Right cardiac atrium (tissue), 5 donors: ENCODE results near the gene CSNK1D. TPM values are rescaled to one million over a fixed set of nuclear protein-coding genes. Genes with fewer than 3 reads are reported as not detected.
"Not testable (repeated sequence)": the region's sequence is repeated elsewhere in the genome, so short reads cannot be mapped to it uniquely, and the experiment has no call there.

ENCODE experiments used
- ATAC-seq, 2 donors: fragments of 200-7000 bp; cut with Tn5 transposase; one replicate each; pipeline versions ENCODE4 v1.8.0 to v1.9.1; 2020; ENCODE audit warnings: moderate library complexity in 2 of 2, mild to moderate bottlenecking in 1 of 2
- DNase-seq, 3 donors: peaks; one replicate each; pipeline ENCODE4 v3.0.0-alpha.2; 2020
- H3K27ac ChIP-seq: one replicate; pipeline ENCODE4 v1.5.1; 2013; ENCODE audit warnings: mild to moderate bottlenecking, low read length, control low read depth, moderate library complexity
- H3K27me3 ChIP-seq: one replicate; pipeline ENCODE4 v1.6.1; 2013; ENCODE audit not compliant: control insufficient read depth, insufficient read depth
- H3K4me1 ChIP-seq: one replicate; pipeline ENCODE4 v1.6.1; 2013; ENCODE audit warnings: low read length; ENCODE audit not compliant: control insufficient read depth, insufficient read depth
- H3K4me3 ChIP-seq: one replicate; pipeline ENCODE4 v1.5.1; 2013; ENCODE audit warnings: low read length, control low read depth
- H3K9me3 ChIP-seq: one replicate; pipeline ENCODE4 v1.6.1; 2013; ENCODE audit warnings: low read length; ENCODE audit not compliant: control insufficient read depth
- WGBS: extraction: QIAGEN DNeasy Blood & Tissue Kit; methylation state at CpG from one replicate; pipeline ENCODE4 v1.1.7; 2013; 5-methylcytosine and 5-hydroxymethylcytosine counted together
- intact Hi-C, 4 donors: fragments of 100-400 bp; cut with DNase I; formaldehyde crosslinking; loops; one replicate each; pipeline versions ENCODE4 v1.11.0 to v1.14.0; 2022 to 2023
- polyA plus RNA-seq: library from polyadenylated mRNA; stranded (reverse); fragments of 200-250 nt; gene quantifications from one replicate; pipeline ENCODE4 v1.2.3, GENCODE V29; 2013
- total RNA-seq, 4 donors: library from RNA; stranded (reverse); fragmentation: NEBNext Ultra II Directional; extraction: Animal tissue kit (Norgen Biotek cat#: 25700); gene quantifications; one replicate each; pipeline ENCODE4 v1.2.1, GENCODE V29; 2021
- donor health status: healthy with polysubstance abuse.
- donor health status: DM: no; HTN: yes; CAD: no.
- donor health status: DM: no; HTN: no; CAD: no.
- donor health status: DM: no; HTN: yes; CAD: no; lungs with severe emphysema.
- donor health status: DM: yes; HTN: yes; CAD: no.

CSNK1D gene
- total and polyA plus RNA-seq, 5 donors = 61.7 to 81.7 (median 73.3) TPM

GRCh38 chr17:82213251-82214011 is 60.1 kb downstream of the CSNK1D start:
- intact Hi-C loops = no loop called here
- no peaks in the 10 kb centered on the region for H3K4me1 ChIP-seq

GRCh38 chr17:82212331-82213250 is 60.9 kb downstream of the CSNK1D start, which contains the start of gene CCDC57:
CCDC57 (minus strand) TSS chr17:82212842; CDS start chr17:82201944, 10,898 bp downstream.
- intact Hi-C loops = no loop called here
- no peaks in the 10 kb centered on the region for H3K9me3 ChIP-seq
- no peaks in the 10 kb centered on the region for H3K4me1 ChIP-seq
- H3K4me3 ChIP-seq = peak within 1 kb of the TSS; percentile 66
- ATAC-seq = peak; percentile 84 to 85
- under 1% methylated on average over 116 of the region's 116 CpGs for WGBS
- no peaks in the 10 kb centered on the region for H3K27me3 ChIP-seq
- DNase-seq = peak; percentile 86 to 94 (median 93)
- peak within 1 kb of the TSS; percentile 38 for H3K27ac ChIP-seq

More at GRCh38 chr17:82213251-82214011, 60.1 kb downstream of the CSNK1D start:
- Histone ChIP-seq H3K27me3 (no peaks in the 10 kb centered on the region), H3K27ac (no peak overlapping the region), H3K4me3 (peak overlapping the region; percentile 66), H3K9me3 (no peaks in the 10 kb centered on the region)
- peak in 1 of 3 donors; percentile 68 for DNase-seq
- 6% methylated on average over 37 of the region's 37 CpGs for WGBS
- peak; percentile 39 to 42 for ATAC-seq

- H3K9me3 ChIP-seq, H3K4me3 ChIP-seq, H3K27me3 ChIP-seq, H3K4me1 ChIP-seq, intact Hi-C loops, H3K27ac ChIP-seq, ATAC-seq: not testable (repeated sequence)
- DNase-seq = peak in 1 of 3 donors; percentile 21
- WGBS = 97% methylated on average over 11 of the region's 11 CpGs
Measured at GRCh38 chr17:82210655-82211054, 62.8 kb downstream of the CSNK1D start.

GRCh38 chr17:82205720-82206508 is 67.6 kb downstream of the CSNK1D start:
- intact Hi-C loops = loop anchor here in 3 of 4 donors (2.0 to 10.0 kb wide), 3 partner anchors 115 to 119 kb away; no protein-coding TSS in a partner anchor
- Histone ChIP-seq H3K4me3 (no peak overlapping the region), H3K27me3 (no peaks in the 10 kb centered on the region), H3K9me3 (no peaks in the 10 kb centered on the region), H3K4me1 (no peaks in the 10 kb centered on the region), H3K27ac (peak overlapping the region; percentile 0)
- ATAC-seq (peak; percentile 84), DNase-seq (peak; percentile 87 to 93 (median 93))
- 17% methylated on average over 21 of the region's 21 CpGs for WGBS

GRCh38 chr17:82204831-82205719 is 68.4 kb downstream of the CSNK1D start:
- intact Hi-C loops = loop anchor here in 3 of 4 donors (2.0 to 10.0 kb wide), 3 partner anchors 116 to 120 kb away; no protein-coding TSS in a partner anchor
- Histone ChIP-seq H3K4me3 (no peak overlapping the region), H3K9me3 (no peaks in the 10 kb centered on the region), H3K27ac (no peak overlapping the region), H3K27me3 (no peaks in the 10 kb centered on the region), H3K4me1 (no peaks in the 10 kb centered on the region)
- DNase-seq (peak in 2 of 3 donors; percentile 49 to 61), ATAC-seq (peak; percentile 39 to 43)
- WGBS = 60% methylated on average over 25 of the region's 25 CpGs

- no peak overlapping the region for H3K27ac ChIP-seq
- ATAC-seq (no peak), DNase-seq (peak in 2 of 3 donors; percentile 39 to 46)
- H3K4me1 ChIP-seq = no peaks in the 10 kb centered on the region
- H3K4me3 ChIP-seq = no peak overlapping the region
- no peaks in the 10 kb centered on the region for H3K9me3 ChIP-seq
- 88% methylated on average over 19 of the region's 19 CpGs for WGBS
- intact Hi-C loops = loop anchor here in 2 of 4 donors (2.0 to 10.0 kb wide), 2 partner anchors 117 to 121 kb away; no protein-coding TSS in a partner anchor
- H3K27me3 ChIP-seq = no peaks in the 10 kb centered on the region
Measured at GRCh38 chr17:82203920-82204319, 69.6 kb downstream of the CSNK1D start.

- DNase-seq (peak in 2 of 3 donors; percentile 11 to 18), ATAC-seq (no peak)
- Histone ChIP-seq H3K4me1 (no peaks in the 10 kb centered on the region), H3K27ac (no peak overlapping the region), H3K9me3 (no peaks in the 10 kb centered on the region), H3K27me3 (no peaks in the 10 kb centered on the region), H3K4me3 (no peak overlapping the region)
- 73% methylated on average over 10 of the region's 10 CpGs for WGBS
- intact Hi-C loops = loop anchor here in 1 of 4 donors (10.0 kb wide), 1 partner anchor 122 kb away; no protein-coding TSS in a partner anchor
Measured at GRCh38 chr17:82202981-82203380, 70.5 kb downstream of the CSNK1D start.

GRCh38 chr17:82201498-82201910 is 72.0 kb downstream of the CSNK1D start:
- Histone ChIP-seq H3K4me3 (no peak overlapping the region), H3K4me1 (no peaks in the 10 kb centered on the region), H3K27ac (no peak overlapping the region), H3K27me3 (no peaks in the 10 kb centered on the region), H3K9me3 (no peaks in the 10 kb centered on the region)
- DNase-seq (peak in 1 of 3 donors; percentile 24), ATAC-seq (no peak)
- WGBS = 91% methylated on average over 23 of the region's 23 CpGs
- intact Hi-C loops = loop anchor here in 1 of 4 donors (10.0 kb wide), 1 partner anchor 123 kb away; no protein-coding TSS in a partner anchor

- Histone ChIP-seq H3K4me3 (no peak overlapping the region), H3K4me1 (no peaks in the 10 kb centered on the region), H3K9me3 (no peaks in the 10 kb centered on the region), H3K27ac (no peak overlapping the region), H3K27me3 (no peaks in the 10 kb centered on the region)
- intact Hi-C loops = loop anchor here in 1 of 4 donors (10.0 kb wide), 1 partner anchor 124 kb away; no protein-coding TSS in a partner anchor
- DNase-seq (peak in 1 of 3 donors; percentile 18), ATAC-seq (no peak)
- 84% methylated on average over 13 of the region's 13 CpGs for WGBS
Measured at GRCh38 chr17:82200743-82201497, 72.6 kb downstream of the CSNK1D start.
